Muscle layer of duodenum (tissue), 2 donors: ENCODE measurements around the gene CLASP1.
"Not testable (repeated sequence)": the region's sequence is repeated elsewhere in the genome, so short reads cannot be mapped to it uniquely, and the experiment has no call there.

Experiments
- H3K27ac ChIP-seq: one replicate; pipeline ENCODE4 v1.7.0; 2013; ENCODE audit warnings: mild to moderate bottlenecking, low read length
- H3K27me3 ChIP-seq: one replicate; pipeline ENCODE4 v1.7.0; 2013; ENCODE audit warnings: low read depth, mild to moderate bottlenecking, control low read depth, low read length
- H3K36me3 ChIP-seq, 2 donors: one replicate each; pipeline ENCODE4 v1.7.0; 2013; ENCODE audit warnings: low read length in 2 of 2, control low read depth in 1 of 2, mild to moderate bottlenecking in 1 of 2; ENCODE audit not compliant: insufficient read depth in 2 of 2, control insufficient read depth in 1 of 2
- H3K4me1 ChIP-seq, 2 donors: one replicate each; pipeline ENCODE4 v1.7.0; 2013; ENCODE audit warnings: low read length in 2 of 2, mild to moderate bottlenecking in 2 of 2, control low read depth in 1 of 2, moderate library complexity in 1 of 2; ENCODE audit not compliant: insufficient read depth in 2 of 2, control insufficient read depth in 1 of 2
- H3K4me3 ChIP-seq, 2 donors: one replicate each; pipeline ENCODE4 v1.7.0; 2013; ENCODE audit warnings: low read length in 2 of 2, low read depth in 1 of 2, mild to moderate bottlenecking in 1 of 2
- H3K9me3 ChIP-seq, 2 donors: one replicate each; pipeline ENCODE4 v1.7.0; 2013; ENCODE audit warnings: low read length in 2 of 2, control low read depth in 1 of 2, mild to moderate bottlenecking in 1 of 2; ENCODE audit not compliant: control insufficient read depth in 1 of 2
- donor health status: healthy.

The CLASP1 gene

DNA sequence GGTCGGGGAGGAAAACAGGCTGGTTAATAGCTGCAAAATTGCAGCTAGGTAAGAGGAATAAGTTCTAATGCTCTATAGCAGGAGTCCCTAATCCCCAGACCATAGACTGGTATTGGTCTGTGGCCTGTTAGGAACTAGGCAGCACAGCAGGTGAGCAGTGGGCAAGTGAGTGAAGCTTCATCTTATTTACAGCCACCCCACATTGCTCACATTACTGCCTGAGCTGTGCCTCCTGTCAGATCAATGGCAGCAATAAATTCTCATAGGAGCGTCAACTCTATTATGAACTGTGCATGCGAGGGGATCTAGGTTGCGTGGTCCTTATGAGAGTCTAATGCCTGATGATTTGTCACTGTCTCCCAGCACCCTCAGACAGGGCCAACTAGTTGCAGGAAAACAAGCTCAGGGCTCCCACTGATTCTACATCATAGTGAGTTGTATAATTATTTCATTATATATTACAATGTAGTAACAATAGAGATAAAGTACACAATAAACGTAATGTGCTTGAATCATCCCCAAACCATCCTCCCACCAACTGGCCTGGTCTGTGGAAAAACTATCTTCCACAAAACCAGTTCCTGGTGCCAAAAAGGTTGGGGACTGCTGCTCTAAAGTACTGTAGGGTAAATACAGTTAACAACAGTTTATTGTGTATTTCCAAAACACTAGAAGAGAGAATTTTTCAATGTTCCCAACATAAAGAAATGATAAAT lies 272.6 kb downstream of the CLASP1 start:
- no peaks in the 10 kb centered on the region for H3K27me3 ChIP-seq
- no peak overlapping the region for H3K27ac ChIP-seq
- H3K4me1 ChIP-seq, result no peaks in the 10 kb centered on the region
- no peak overlapping the region for H3K4me3 ChIP-seq
- peaks cover 25 to 51% of the 10 kb centered on the region in 2 donors for H3K36me3 ChIP-seq
- no peaks in the 10 kb centered on the region for H3K9me3 ChIP-seq

DNA sequence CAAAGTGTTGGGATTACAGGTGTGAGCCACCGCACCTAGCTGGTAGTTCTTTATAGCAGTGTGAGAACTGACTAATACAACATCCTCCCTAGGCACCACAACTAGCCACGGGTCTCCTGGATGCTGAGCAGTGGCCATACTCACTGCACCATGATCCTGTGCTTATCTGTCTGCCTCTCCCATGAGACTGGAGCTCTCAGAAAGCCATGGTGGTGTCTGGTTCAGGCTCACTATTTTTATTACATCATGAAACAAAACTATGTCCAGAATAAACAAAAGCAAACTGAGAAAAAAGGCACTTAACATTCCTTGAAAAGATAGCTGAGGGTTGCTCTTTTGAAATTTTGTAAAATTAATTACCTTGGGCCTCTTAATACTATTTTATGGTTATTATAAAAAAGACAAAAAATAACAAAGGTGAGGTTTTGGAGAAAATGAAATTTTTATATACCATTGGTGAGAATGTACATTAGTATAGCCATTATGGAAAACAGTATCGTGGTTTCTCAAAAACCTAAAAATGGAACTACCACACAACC lies 273.6 kb downstream of the CLASP1 start:
- Histone ChIP-seq H3K27ac (no peak overlapping the region), H3K4me1 (no peaks in the 10 kb centered on the region), H3K36me3 (peaks cover 19 to 45% of the 10 kb centered on the region in 2 donors), H3K9me3 (no peaks in the 10 kb centered on the region), H3K27me3 (no peaks in the 10 kb centered on the region), H3K4me3 (no peak overlapping the region)

DNA sequence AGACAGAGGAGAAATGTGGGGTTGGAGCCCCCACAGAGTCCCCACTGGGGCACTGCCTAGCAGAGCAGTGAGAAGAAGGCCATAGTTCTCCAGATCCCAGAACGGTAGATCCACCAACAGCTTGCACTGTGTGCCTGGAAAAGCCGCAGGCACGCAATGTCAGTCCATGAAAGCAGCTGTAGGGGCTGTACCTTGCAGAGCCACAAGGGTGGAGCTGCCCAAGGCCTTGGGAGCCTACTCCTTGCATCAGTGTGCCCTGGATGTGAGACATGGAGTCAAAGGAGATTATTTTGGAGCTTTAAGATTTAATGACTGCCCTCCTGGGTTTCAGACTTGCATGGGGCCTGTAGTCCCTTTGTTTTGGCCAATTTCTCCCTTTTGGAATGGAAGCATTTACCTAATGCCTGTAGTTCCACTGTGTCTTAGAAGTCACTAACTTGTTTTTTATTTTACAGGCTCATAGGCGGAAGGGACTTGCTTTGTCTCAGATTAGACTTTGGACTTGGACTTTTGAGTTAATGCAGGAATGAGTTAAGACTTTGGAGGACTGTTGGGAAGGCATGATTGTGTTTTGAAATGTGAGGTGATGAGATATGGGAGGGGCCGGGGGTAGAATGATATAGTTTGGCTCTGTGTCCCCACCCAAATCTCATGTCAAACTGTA lies 274.7 kb downstream of the CLASP1 start:
- not testable (repeated sequence) for H3K9me3 ChIP-seq, H3K27ac ChIP-seq, H3K27me3 ChIP-seq, H3K4me3 ChIP-seq, H3K4me1 ChIP-seq
- peaks cover 18 to 34% of the 10 kb centered on the region in 2 donors for H3K36me3 ChIP-seq

DNA sequence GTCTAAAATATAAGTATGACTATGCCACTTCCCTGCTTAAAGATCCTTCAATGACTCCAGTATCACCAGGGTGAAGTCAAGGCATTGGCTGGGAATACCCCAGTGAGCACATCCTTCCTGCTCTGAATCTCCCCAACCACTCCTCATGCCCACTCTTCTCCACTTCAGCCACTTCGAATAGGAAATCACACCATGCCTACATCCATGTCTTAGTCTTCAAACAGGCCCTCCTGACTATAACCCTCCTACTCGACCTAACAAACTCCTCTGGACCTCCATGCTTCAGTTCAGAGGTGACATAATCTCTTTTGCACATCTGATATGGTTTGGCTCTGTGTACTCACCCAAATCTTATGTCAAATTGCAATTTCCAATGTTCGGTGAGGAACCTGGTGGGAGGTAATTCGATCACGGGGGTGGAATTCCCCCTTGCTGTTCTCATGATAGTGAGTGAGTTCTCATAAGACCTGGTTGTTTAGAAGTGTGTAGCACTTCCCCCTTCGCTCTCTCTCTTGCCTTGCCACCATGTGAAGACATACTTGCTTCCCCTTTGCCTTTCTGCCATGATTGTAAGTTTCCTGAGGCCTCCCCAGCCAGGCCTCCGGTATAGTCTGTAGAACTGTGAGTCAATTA lies 276.4 kb downstream of the CLASP1 start:
- Histone ChIP-seq H3K27ac (no peak overlapping the region), H3K4me3 (no peak overlapping the region), H3K4me1 (no peaks in the 10 kb centered on the region), H3K9me3 (no peaks in the 10 kb centered on the region), H3K36me3 (peaks cover 10 to 43% of the 10 kb centered on the region in 2 donors), H3K27me3 (no peaks in the 10 kb centered on the region)

DNA sequence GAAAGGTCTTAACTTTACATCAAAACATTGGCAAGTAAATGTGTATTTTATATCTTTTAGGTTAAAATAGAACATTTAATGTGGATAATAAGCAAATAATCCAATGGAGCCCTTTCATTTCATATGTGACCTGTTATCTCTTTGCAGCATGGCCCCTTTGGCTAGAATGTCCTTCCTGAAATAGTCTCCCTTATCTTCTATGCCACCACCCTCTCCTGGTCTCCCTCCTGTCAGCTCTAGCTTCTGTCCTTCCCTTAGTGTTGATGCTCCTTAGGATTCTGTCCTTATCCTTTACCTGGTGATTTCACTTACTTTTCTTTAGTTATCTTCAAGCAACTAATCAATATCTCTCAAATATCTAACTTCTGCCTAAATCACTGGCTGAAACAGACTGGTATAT lies 277.2 kb downstream of the CLASP1 start:
- Histone ChIP-seq H3K27me3 (no peaks in the 10 kb centered on the region), H3K27ac (no peak overlapping the region), H3K4me3 (no peak overlapping the region), H3K9me3 (no peaks in the 10 kb centered on the region), H3K4me1 (no peaks in the 10 kb centered on the region), H3K36me3 (peaks cover 15 to 45% of the 10 kb centered on the region in 2 donors)

DNA sequence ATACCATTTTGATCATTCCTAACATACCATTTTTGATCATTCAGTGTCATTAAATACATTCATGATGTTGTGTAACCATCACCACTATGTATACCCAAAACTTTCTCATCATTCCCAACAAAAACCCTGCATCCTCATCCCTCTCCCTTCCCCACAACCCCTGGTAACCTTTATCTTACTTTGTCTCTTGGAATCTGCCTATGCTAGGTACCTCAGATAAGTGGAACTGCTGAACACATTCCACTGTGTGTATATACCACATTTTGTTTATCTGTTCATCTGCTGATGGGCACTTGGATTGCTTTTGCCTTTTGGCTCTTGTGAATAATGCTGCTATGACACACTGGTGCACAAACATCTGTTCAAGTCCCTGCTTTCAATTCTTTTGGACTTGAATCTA lies 280.4 kb downstream of the CLASP1 start:
- peaks cover 28 to 44% of the 10 kb centered on the region in 2 donors for H3K36me3 ChIP-seq
- no peaks in the 10 kb centered on the region for H3K9me3 ChIP-seq
- no peak overlapping the region for H3K27ac ChIP-seq
- no peak overlapping the region for H3K4me3 ChIP-seq
- H3K4me1 ChIP-seq, result peaks cover 0 to 9% of the 10 kb centered on the region in 2 donors
- H3K27me3 ChIP-seq, result no peaks in the 10 kb centered on the region

DNA sequence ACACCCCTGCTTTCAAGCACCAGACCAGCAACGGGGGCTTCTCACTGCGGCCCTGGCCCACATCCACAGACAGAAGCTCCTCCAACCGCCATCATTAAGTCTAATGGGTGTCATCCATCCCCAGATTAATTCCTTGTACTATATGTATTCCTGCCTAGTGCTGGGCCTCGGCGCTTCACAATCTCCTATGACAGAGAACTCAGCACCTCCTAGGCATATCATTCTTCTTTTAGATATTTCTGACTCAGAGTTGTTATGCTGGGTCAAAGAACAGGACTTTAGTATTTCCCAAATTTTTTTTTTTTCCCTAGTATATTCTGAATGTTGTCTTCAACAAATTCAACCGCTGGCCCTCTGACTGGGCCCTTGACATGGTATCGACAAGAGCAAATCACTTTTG lies 281.1 kb downstream of the CLASP1 start:
- no peak overlapping the region for H3K4me3 ChIP-seq
- no peaks in the 10 kb centered on the region for H3K9me3 ChIP-seq
- no peaks in the 10 kb centered on the region for H3K27me3 ChIP-seq
- peaks cover 33 to 48% of the 10 kb centered on the region in 2 donors for H3K36me3 ChIP-seq
- H3K4me1 ChIP-seq, result peaks cover 0 to 9% of the 10 kb centered on the region in 2 donors
- no peak overlapping the region for H3K27ac ChIP-seq

DNA sequence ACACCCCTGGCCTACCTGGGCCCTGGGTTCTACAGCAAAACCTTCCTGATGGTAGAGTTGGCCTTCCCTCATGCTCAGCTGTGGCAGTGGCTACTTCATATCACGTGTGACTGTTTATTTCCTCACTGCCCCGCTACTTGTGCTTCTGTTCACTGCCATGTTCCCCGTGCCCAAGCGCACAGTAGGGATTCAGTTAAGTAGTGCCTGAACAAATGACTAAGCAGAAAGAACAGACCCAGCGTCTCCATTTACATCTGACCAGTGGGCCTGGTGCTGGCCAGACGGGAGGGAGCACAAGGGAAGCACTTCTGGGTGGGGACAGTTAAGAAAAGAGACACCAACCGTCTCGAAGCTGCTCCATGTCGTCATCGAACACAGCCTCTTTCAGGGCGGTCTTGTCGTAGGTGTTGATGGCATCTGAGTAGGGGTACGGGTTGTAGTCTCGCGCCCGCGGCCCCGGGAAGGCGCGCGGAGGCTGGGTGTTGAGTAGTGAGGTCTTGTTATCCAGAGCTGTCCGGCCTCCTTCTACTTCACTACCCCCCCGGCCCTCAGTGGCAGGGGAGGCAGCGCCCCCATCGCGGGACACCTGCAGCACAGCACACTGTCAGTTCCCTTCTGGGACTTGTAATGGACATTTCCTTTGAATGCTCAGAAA lies 281.9 kb downstream of the CLASP1 start:
- no peak overlapping the region for H3K27ac ChIP-seq
- H3K4me1 ChIP-seq, result peaks cover 0 to 9% of the 10 kb centered on the region in 2 donors
- H3K4me3 ChIP-seq, result no peak overlapping the region
- H3K36me3 ChIP-seq, result peaks cover 37 to 56% of the 10 kb centered on the region in 2 donors
- H3K27me3 ChIP-seq, result no peaks in the 10 kb centered on the region
- no peaks in the 10 kb centered on the region for H3K9me3 ChIP-seq

DNA sequence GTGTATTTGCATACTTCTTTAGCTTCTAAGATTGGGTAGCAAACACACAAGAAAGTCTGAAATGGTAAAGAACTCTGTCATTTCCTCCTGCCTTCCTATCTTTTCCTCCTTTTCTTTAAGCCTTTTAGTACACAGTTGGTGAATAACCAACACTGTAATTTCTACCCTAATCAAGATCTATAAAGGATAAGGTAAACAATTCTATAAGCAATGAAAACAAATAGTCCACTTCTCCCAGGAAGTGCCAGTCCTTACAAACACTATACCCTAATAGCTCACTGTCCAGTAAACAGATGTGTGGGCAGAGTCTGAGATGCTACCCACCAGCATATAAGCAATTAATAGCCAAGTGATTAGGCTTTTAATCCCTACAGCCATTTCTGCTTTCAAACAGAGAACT lies 283.2 kb downstream of the CLASP1 start:
- H3K4me3 ChIP-seq, result no peak overlapping the region
- H3K4me1 ChIP-seq, result peaks cover 0 to 9% of the 10 kb centered on the region in 2 donors
- H3K27me3 ChIP-seq, result no peaks in the 10 kb centered on the region
- peaks cover 45 to 64% of the 10 kb centered on the region in 2 donors for H3K36me3 ChIP-seq
- no peaks in the 10 kb centered on the region for H3K9me3 ChIP-seq
- no peak overlapping the region for H3K27ac ChIP-seq

DNA sequence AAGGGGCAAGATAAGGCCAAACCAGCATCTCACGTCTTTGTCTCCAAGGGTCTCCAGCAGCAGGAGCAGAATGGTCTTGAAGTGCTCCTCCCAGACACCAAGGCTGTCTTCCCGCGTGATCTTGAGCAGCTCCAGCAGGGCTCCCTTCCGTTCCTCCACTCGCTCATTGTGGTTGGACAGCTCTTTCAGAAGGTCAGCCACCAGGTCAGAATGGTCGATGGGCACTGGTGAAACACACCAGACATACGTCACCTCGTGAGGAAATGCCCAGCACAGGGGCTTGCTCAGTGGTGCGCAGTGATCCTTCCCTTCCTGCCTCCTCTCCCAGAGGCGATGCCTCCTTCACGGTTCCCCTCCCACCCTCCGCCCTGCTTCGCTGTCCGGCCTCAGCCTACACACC lies 284.2 kb downstream of the CLASP1 start:
- Histone ChIP-seq H3K27me3 (no peaks in the 10 kb centered on the region), H3K4me1 (peaks cover 0 to 9% of the 10 kb centered on the region in 2 donors), H3K4me3 (no peak overlapping the region), H3K27ac (no peak overlapping the region), H3K36me3 (peaks cover 44 to 64% of the 10 kb centered on the region in 2 donors), H3K9me3 (no peaks in the 10 kb centered on the region)
